ENCODE measurements around the gene ZNF286A. TPM values are rescaled to one million over a fixed set of nuclear protein-coding genes. Genes with fewer than 3 reads are reported as not detected.

Gene ZNF286A
- total and polyA plus RNA-seq, 2 donors (not counting 3 experiments of a cell fraction or from before 2014, with no cell fraction given), result 11.7 to 46.5 TPM

- no peak overlapping the region for H2AFZ ChIP-seq (ENCODE audit: low read depth, low read length)
- dilution Hi-C loops (cut with MboI; ENCODE audit: extremely low pct_ligation_motif_present, low sequenced_read_pairs), result no loop called here
- TF ChIP-seq FOS (IDR thresholded peaks at IDR 0.05; ENCODE audit: borderline replicate concordance, insufficient read depth, low read length) (no peak), JUN (IDR thresholded peaks at IDR 0.05; ENCODE audit: borderline replicate concordance, insufficient read depth, insufficient read length, low read depth) (no peak), MYC (IDR thresholded peaks at IDR 0.05; ENCODE audit: low read depth, low read length) (no peak), EZH2 (IDR thresholded peaks at IDR 0.05; ENCODE audit: borderline replicate concordance, low read depth, low read length, severe bottlenecking) (no peak), POLR2AphosphoS5 (IDR thresholded peaks at IDR 0.05; ENCODE audit: insufficient read depth, low read depth, low read length) (no peak), POLR2A (IDR thresholded peaks at IDR 0.05; ENCODE audit: low read depth, low read length) (no peak), CTCF (IDR thresholded peaks at IDR 0.05; ENCODE audit: extremely low read depth in 1 of 2, insufficient read depth in 1 of 2, low read depth in 1 of 2, low read length in 2 of 2) (no peak), GATA2 (IDR thresholded peaks at IDR 0.05; ENCODE audit: insufficient read depth, insufficient read length, low read depth, low read length) (no peak), MAX (IDR thresholded peaks at IDR 0.05; ENCODE audit: insufficient read depth, insufficient read length) (no peak)
- no TSS peak for BruUV-seq (replicated peaks)
- ChIA-PET CTCF (no interaction called here), POLR2A (no interaction called here)
- no peak overlapping the region for H3K9ac ChIP-seq (replicated peaks; ENCODE audit: extremely low read depth, insufficient read depth, low read length)
- H3K9me1 ChIP-seq (replicated peaks; ENCODE audit: control insufficient read depth, extremely low read depth, insufficient read depth, low read length), result no peaks in the 10 kb centered on the region
- H3K79me2 ChIP-seq (ENCODE audit: control insufficient read depth, insufficient read depth, low read length), result no peaks in the 10 kb centered on the region
- no peaks in the 10 kb centered on the region for H4K20me1 ChIP-seq (replicated peaks; ENCODE audit: control insufficient read depth, extremely low read depth, insufficient read depth, low read length)
- no peaks in the 10 kb centered on the region for H3K4me1 ChIP-seq (ENCODE audit: control insufficient read depth, extremely low read depth, insufficient read depth, low read length)
- H3K4me2 ChIP-seq (ENCODE audit: insufficient read depth, low read length), result no peak overlapping the region
- H3K27me3 ChIP-seq (ENCODE audit: control insufficient read depth in 2 of 2, insufficient read depth in 2 of 2, low read length in 2 of 2), result peaks cover 2 to 8% of the 10 kb centered on the region in 2 experiments
- no peaks in the 10 kb centered on the region for H3K9me3 ChIP-seq (replicated peaks; ENCODE audit: control insufficient read depth, insufficient read depth, low read length)
- intact Hi-C loops (cut with micrococcal nuclease), result no loop called here
- no peaks in the 10 kb centered on the region for H3K36me3 ChIP-seq (ENCODE audit: control insufficient read depth in 2 of 2, extremely low read depth in 1 of 2, insufficient read depth in 2 of 2, low read length in 2 of 2)
- no peak overlapping the region for H3K4me3 ChIP-seq (replicated peaks in 1 of 3; ENCODE audit: insufficient read depth in 1 of 3, low read depth in 1 of 3, low read length in 3 of 3)
- DNase-seq (ENCODE audit: low read depth, low spot score), result no peak
- no peak for FAIRE-seq
- H3K27ac ChIP-seq (ENCODE audit: insufficient read depth, low read depth, low read length), result no peak overlapping the region
Measured at GRCh38 chr17:15742051-15742795, 42.7 kb downstream of the ZNF286A start.

Data from endothelial cell of umbilical vein (primary cell).